Measurements from ENCODE around the gene REXO2. TPM values are rescaled to one million over a fixed set of nuclear protein-coding genes. Genes with fewer than 3 reads are reported as not detected.

REXO2 gene
- total and polyA plus RNA-seq, 2 of the 13 experiments (the other 11 are each of a cell fraction or from before 2014, with no cell fraction given) = 95.6 to 104 TPM

DNA sequence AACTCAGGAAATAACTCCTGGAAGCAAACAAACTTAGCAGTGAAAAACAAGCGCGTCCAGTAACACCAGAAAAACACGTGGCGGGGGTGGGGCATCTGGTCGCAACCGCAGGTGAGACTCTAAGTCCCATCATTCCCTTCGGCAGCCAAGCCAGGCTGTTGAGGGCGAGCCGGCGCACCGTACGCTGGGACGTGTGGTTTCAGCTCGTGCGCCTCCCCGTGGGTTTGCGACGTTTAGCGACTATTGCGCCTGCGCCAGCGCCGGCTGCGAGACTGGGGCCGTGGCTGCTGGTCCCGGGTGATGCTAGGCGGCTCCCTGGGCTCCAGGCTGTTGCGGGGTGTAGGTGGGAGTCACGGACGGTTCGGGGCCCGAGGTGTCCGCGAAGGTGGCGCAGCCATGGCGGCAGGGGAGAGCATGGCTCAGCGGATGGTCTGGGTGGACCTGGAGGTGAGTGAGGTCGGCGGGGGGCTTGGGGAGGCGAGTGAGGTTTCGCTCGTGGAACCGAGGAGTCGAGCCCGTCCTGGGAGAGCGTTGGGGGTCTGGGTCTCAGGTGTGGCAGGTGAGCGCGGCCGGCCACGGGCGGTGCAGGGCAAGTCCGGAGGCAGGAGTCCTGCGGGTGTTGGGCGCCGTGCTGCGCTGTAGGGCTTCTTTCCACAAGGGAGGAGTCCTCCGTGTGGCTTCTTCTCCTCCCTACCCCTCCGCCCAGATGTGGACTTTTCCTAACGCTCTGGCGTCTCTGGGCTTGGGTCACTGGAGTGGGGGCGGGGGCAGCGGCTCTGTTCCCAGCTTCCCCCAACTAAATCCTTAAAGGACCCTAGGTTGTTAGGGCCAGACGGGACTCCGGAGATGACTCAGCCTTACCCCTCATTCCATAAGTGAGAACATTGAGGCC lies at the start of gene REXO2 (continued):
- TF ChIP-seq ZNF335 (CRISPR knock-in tag; IDR thresholded peaks at IDR 0.05) (no peak; the same call in 1 of the 2 replicates), GMEB2 (CRISPR knock-in tag; IDR thresholded peaks at IDR 0.05; ENCODE audit: low read depth) (0 out of 2 replicates have a peak, but pooled peaks have one; percentile 26), PHF21A (CRISPR knock-in tag; IDR thresholded peaks at IDR 0.05) (no peak; the same call in 1 of the 2 replicates), ZNF430 (CRISPR knock-in tag; IDR thresholded peaks at IDR 0.05) (peak; percentile 51; the same call in 1 of the 2 replicates), NCOA5 (CRISPR knock-in tag; IDR thresholded peaks at IDR 0.05) (no peak), ARID2 (CRISPR knock-in tag; IDR thresholded peaks at IDR 0.05; ENCODE audit: borderline replicate concordance) (0 out of 2 replicates have a peak, but pooled peaks have one; percentile 16), ZNF367 (CRISPR knock-in tag; IDR thresholded peaks at IDR 0.05; ENCODE audit: borderline replicate concordance) (no peak), CBFB (CRISPR knock-in tag; IDR thresholded peaks at IDR 0.05) (0 out of 2 replicates have a peak, but pooled peaks have one; percentile 51), NFE2L1 (CRISPR knock-in tag; IDR thresholded peaks at IDR 0.05; ENCODE audit: borderline replicate concordance) (no peak), MAFK (conservative IDR thresholded peaks at IDR 0.05 in 1 of 2, IDR thresholded peaks at IDR 0.05 in 1 of 2; ENCODE audit: low read length in 2 of 2) (no peak; a peak in 1 of 4 replicates), ZMYM4 (CRISPR knock-in tag; IDR thresholded peaks at IDR 0.05) (peak; percentile 49; the same call in 1 of the 2 replicates), ZFP36L1 (CRISPR knock-in tag; IDR thresholded peaks at IDR 0.05) (no peak), CHD4 (IDR thresholded peaks at IDR 0.05; ENCODE audit: borderline replicate concordance, low read length) (no peak), KAT7 (CRISPR knock-in tag; IDR thresholded peaks at IDR 0.05; ENCODE audit: borderline replicate concordance) (peak; percentile 80; the same call in 1 of the 2 replicates), ZBTB8A (CRISPR knock-in tag; IDR thresholded peaks at IDR 0.05; ENCODE audit: borderline replicate concordance, low read depth) (no peak), ZFX (CRISPR knock-in tag; IDR thresholded peaks at IDR 0.05; ENCODE audit: low read depth) (peak; percentile 70), ARNT2 (CRISPR knock-in tag; IDR thresholded peaks at IDR 0.05; ENCODE audit: low read depth) (0 out of 2 replicates have a peak, but pooled peaks have one; percentile 1), ZNF747 (CRISPR knock-in tag; IDR thresholded peaks at IDR 0.05; ENCODE audit: borderline replicate concordance) (no peak; the same call in 1 of the 2 replicates), ZBTB42 (CRISPR knock-in tag; IDR thresholded peaks at IDR 0.05) (0 out of 2 replicates have a peak, but pooled peaks have one; percentile 79), YEATS2 (CRISPR knock-in tag; IDR thresholded peaks at IDR 0.05; ENCODE audit: borderline replicate concordance) (no peak; the same call in 1 of the 2 replicates), MED8 (CRISPR knock-in tag; IDR thresholded peaks at IDR 0.05; ENCODE audit: insufficient replicate concordance) (no peak), ZNF724P (CRISPR knock-in tag; IDR thresholded peaks at IDR 0.05; ENCODE audit: borderline replicate concordance) (no peak), ZNF34 (CRISPR knock-in tag; IDR thresholded peaks at IDR 0.05; ENCODE audit: borderline replicate concordance) (peak; percentile 63; the same call in 1 of the 2 replicates), NAIF1 (CRISPR knock-in tag; IDR thresholded peaks at IDR 0.05; ENCODE audit: borderline replicate concordance) (no peak)
- TF ChIP-seq, protein P1, sequence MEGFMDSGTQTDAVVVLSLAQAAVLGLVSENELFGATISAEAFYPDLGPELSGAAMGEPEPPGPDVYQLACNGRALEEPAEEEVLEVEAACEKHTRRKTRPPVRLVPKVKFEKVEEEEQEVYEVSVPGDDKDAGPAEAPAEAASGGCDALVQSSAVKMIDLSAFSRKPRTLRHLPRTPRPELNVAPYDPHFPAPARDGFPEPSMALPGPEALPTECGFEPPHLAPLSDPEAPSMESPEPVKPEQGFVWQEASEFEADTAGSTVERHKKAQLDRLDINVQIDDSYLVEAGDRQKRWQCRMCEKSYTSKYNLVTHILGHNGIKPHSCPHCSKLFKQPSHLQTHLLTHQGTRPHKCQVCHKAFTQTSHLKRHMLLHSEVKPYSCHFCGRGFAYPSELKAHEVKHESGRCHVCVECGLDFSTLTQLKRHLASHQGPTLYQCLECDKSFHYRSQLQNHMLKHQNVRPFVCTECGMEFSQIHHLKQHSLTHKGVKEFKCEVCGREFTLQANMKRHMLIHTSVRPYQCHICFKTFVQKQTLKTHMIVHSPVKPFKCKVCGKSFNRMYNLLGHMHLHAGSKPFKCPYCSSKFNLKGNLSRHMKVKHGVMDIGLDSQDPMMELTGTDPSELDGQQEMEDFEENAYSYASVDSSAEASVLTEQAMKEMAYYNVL (CRISPR knock-in tag; IDR thresholded peaks at IDR 0.05; ENCODE audit: borderline replicate concordance) = no peak; the same call in 1 of the 2 replicates

Data from HepG2 (cell line).